ENCODE data around the gene SLC2A13.
"Not testable (repeated sequence)": the region's sequence is repeated elsewhere in the genome, so short reads cannot be mapped to it uniquely, and the experiment has no call there.

SLC2A13 gene

GRCh38 chr12:39812456-39812855 lies 293.4 kb downstream of the SLC2A13 start:
- DNase-seq (ENCODE audit: low read depth, low spot score): not testable (repeated sequence)

GRCh38 chr12:39807043-39807442 lies 298.8 kb downstream of the SLC2A13 start:
- no peak for DNase-seq (ENCODE audit: low read depth, low spot score)

GRCh38 chr12:39805651-39806050 lies 300.2 kb downstream of the SLC2A13 start:
- no peak for DNase-seq (ENCODE audit: low read depth, low spot score)

- DNase-seq (ENCODE audit: low read depth, low spot score): no peak
Measured at GRCh38 chr12:39804898-39805297, 301.0 kb downstream of the SLC2A13 start.

- no peak for DNase-seq (ENCODE audit: low read depth, low spot score)
Measured at GRCh38 chr12:39804479-39804878, 301.4 kb downstream of the SLC2A13 start.

- DNase-seq (ENCODE audit: low read depth, low spot score): no peak
Measured at GRCh38 chr12:39803151-39803550, 302.7 kb downstream of the SLC2A13 start.

DNA sequence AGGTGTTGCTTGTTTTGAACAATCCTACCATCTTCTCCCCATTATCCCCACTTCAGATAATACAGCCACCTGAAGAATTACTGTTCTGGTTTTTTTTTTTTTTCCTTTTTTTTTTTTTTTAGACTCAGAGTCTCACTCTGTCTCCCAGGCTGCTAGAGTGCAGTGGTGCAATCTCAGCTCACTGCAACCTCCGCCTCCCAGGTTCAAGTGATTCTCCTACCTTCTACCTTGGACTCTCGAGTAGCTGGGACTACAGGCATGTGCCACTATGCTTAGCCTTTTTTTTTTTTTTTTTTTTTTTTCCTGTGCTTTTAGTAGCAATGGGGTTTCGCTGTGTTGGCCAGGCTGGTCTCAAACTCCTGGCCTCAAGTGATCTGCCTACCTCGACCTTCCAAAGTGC lies 306.9 kb downstream of the SLC2A13 start:
- no peak for DNase-seq (ENCODE audit: low read depth, low spot score)

- DNase-seq (ENCODE audit: low read depth, low spot score): no peak
Measured at GRCh38 chr12:39798429-39798828, 307.5 kb downstream of the SLC2A13 start.

DNA sequence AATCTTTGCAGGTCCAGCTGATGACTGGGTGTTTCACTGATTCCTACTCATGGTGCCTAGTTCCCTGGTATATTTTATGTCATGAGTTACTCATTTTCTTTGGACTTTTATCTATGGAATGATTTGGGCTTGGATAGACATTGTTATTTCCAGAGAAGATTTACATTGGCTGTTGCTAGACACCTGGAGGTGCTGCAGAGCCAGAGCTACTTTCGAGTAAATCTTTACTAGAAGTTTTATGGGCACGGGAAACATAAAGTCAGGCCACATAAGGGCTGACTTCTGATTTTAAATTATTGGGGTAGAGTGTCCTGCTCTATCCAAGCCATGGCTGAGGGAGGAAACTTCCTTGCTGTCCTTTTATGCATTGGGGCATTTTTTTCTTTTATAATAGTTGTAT lies 310.4 kb downstream of the SLC2A13 start:
- no peak for DNase-seq (ENCODE audit: low read depth, low spot score)

- DNase-seq (ENCODE audit: low read depth, low spot score): no peak
Measured at GRCh38 chr12:39792938-39793337, 312.9 kb downstream of the SLC2A13 start.

DNA sequence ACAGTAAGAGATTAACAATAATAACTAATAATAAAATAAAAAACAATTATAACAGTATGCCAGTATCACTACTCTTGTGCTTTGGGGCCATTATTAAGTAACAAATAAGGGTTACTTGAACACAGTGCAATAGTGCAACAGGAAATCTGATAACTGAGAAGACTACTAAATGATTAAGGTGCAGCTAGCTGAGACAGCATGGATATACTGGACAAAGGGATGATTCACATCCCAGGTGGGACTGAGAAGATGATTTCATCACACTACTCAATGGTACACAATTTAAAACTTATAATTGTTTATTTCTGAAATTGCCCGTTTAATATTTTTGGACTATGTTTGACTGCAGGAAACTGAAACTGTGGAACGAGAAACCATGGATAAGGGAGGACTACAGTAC lies 317.6 kb downstream of the SLC2A13 start:
- no peak for DNase-seq (ENCODE audit: low read depth, low spot score)

DNA sequence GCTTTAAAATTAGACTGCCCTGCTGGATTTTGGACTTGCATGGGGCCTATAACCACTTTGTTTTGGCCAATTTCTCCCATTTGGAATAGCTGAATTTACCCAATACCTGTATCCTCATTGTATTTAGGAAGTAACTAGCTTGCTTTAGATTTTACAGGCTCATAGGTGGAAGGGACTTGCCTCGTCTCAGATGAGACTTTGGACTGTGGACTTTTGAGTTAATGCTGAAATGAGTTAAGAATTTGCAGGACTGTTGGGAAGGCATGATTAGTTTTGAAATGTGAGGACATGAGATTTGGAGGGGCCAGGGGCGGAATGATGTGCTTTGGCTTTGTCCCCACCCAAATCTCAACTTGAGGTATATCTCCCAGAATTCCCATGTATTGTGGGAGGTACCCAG lies 320.1 kb downstream of the SLC2A13 start:
- not testable (repeated sequence) for DNase-seq (ENCODE audit: low read depth, low spot score)

DNA sequence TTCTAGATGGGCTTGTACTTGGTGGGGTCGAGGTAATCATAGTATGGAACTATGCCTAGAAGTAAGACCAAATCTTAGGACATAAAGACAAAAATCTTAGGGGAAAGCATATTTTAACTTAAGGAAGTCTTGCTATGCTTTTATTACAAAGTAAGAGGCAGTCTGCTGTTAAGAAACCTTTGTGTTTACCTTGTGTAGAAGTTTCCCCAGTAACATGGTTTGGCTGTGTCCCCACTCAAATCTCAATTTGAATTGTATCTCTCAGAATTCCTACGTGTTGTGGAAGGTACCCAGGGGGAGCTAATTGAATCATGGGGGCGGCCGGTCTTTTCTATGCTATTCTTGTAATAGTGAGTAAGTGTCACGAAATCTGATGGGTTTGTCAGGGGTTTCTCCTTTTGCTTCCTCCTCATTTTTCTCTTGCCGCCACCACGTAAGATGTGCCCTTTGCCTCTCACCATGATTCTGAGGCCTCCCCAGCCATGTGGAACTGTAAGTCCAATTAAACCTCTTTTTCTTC lies 323.8 kb downstream of the SLC2A13 start:
- no peak for DNase-seq (ENCODE audit: low read depth, low spot score)

- DNase-seq (ENCODE audit: low read depth, low spot score): no peak
Measured at GRCh38 chr12:39780913-39781446, 324.9 kb downstream of the SLC2A13 start.

- no peak for DNase-seq (ENCODE audit: low read depth, low spot score)
Measured at GRCh38 chr12:39780411-39780912, 325.4 kb downstream of the SLC2A13 start.

- no peak for DNase-seq (ENCODE audit: low read depth, low spot score)
Measured at GRCh38 chr12:39779768-39780340, 326.0 kb downstream of the SLC2A13 start.

- no peak for DNase-seq (ENCODE audit: low read depth, low spot score)
Measured at GRCh38 chr12:39777465-39777864, 328.4 kb downstream of the SLC2A13 start.

DNA sequence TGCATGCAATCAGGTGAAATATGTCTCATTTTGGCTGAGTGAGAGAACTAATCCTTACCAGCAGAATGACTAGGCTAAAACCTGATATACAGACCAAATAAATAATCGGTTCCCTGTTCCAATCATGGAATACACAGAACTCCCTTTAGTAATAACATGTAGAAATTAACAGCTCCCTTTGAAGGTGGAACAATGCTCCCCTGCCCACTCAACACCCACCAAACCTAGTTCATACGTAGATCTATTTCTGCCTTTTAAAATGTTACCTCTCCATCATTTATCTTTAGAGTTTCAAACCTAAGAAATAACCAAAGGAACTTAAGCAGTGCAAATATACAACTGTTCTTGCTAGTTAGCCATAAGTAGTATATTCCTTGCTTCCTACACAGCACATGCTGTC lies 332.6 kb downstream of the SLC2A13 start:
- no peak for DNase-seq (ENCODE audit: low read depth, low spot score)

GRCh38 chr12:39772821-39773259 lies 333.0 kb downstream of the SLC2A13 start:
- DNase-seq (ENCODE audit: low read depth, low spot score): no peak

DNA sequence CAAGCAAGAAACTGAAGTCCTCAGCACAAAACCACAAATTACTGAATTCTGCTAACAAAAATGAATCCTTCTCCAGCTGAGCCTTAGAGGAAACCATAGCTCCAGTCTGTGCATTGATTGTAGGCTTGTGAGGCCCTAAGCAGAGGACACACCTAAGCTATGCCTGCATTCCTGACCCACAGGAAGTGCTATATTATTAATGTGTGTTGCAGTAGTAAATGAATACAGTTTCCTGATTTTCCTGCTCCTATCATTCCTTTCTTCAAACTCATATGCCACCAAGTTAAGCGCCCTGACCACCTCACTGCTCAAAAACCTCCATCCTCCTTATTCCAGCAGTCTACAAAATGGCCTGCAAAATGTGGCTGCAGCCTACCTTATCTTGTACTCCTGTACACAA lies 334.4 kb downstream of the SLC2A13 start:
- DNase-seq (ENCODE audit: low read depth, low spot score): no peak

- peak; percentile 58 for DNase-seq (ENCODE audit: low read depth, low spot score)
Measured at GRCh38 chr12:39764944-39765560, 340.8 kb downstream of the SLC2A13 start.

GRCh38 chr12:39763890-39764169 lies 342.1 kb downstream of the SLC2A13 start:
- DNase-seq (ENCODE audit: low read depth, low spot score): no peak

All from astrocyte of the hippocampus (primary cell).